Amniotic stem cell (primary cell): ENCODE measurements around the gene JMJD1C.
A peak's percentile ranks its signal among the peaks of the same experiment; 100 is the strongest.
"Not testable (repeated sequence)": the region's sequence is repeated elsewhere in the genome, so short reads cannot be mapped to it uniquely, and the experiment has no call there.

Experiments used
- DNase-seq: peaks from one replicate; lab custom pipeline; 2025; lab: John Stamatoyannopoulos, UW

The JMJD1C gene

DNA sequence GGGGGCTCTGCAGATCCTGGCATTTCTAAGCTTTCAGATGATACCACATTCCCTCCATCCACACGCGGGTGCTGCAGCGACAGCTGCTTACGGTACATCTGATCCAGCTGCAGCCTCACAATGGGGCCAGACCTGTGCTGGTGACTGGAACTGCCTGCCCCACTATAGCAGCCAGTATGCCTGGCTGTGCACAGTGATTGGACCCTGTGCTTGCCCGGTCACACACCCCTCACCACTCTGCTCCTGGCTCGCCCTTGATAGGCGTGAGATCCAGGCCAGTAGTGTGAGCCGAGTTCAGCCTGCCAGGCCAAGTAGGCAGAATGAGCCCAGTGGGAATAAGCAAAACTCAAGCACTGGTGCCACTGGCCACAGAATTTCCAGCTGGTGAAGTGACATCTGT lies 167.8 kb downstream of the JMJD1C start:
- DNase-seq, result no peak

- DNase-seq, result no peak
Measured at GRCh38 chr10:63294781-63295180, 171.0 kb downstream of the JMJD1C start.

DNA sequence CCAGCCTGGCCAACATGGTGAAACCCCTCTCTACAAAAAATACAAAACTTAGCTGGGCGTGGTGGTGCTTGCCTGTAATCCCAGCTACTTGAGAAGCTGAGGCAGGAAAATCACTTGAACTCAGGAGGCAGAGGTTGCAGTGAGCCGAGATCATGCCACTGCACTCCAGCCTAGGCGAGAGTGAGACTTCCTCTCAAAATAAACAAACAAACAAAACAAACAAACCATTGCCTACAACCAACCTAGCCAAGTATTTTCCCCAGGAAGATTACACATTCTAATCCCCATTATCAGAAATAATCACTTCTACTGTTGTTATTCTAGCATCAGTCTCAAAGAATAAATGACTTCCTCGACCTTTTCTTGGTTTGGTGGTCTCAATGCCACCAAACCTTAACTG lies 172.9 kb downstream of the JMJD1C start:
- DNase-seq, result not testable (repeated sequence)

DNA sequence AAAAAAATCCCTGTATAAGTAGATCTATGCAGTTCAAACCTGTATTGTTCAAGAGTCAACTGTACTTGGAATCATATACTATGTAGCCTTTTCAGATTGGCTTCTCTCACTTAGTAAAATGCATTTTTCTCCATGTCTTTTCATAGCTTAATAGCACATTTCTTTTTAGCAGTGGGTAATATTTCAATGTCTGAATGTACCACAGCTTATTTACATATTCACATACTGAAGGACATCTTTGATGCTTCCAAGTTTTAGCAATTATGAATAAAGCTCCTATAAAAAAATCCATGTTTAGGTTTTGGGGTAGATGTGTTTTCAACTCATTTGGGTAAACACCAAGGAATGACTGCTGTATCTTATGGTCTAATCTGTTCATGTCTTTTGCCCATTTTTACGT lies 177.6 kb downstream of the JMJD1C start:
- no peak for DNase-seq

DNA sequence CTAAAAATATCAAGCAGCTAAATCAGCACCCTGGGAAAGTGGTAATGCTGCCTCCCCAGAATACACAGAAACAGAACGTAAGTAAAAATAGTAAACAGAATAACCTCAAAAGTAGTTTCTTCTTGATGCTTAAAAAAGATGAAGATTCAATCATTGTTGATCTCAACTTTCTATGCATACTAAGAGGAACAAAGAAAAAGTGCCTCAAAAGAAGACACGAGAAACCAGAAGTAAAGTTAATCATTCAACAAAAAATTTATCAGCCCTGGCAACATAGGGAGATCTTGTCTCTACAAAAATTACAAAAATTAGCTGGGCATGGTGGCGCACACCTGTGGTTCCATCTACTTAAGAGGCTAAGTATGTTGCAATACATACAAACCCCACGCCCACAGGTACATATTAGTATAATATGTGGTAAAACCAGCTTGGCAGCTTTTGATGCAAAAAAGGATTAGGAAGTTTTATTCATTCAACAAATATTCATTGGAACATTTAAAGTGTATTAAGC lies 179.0 kb downstream of the JMJD1C start:
- DNase-seq, result no peak

DNA sequence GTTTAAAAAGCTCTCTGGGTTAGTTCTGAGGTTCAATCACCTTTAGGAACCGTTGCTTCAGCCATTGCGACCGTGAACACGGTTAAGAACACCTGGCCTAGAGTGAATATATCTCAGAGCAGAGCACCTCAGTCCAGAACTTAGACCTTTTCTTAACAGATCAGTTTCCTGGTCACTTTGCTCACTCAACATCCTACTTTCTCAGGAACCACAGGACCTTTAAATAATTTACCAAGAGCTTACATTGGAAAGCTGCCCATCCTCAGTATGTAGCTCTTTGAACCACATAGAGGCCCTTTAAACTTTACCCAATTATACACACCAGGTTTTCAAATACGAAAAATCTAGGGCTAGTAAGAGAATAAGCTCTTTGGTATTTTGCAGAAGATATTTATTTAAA lies 179.4 kb downstream of the JMJD1C start:
- no peak for DNase-seq

DNA sequence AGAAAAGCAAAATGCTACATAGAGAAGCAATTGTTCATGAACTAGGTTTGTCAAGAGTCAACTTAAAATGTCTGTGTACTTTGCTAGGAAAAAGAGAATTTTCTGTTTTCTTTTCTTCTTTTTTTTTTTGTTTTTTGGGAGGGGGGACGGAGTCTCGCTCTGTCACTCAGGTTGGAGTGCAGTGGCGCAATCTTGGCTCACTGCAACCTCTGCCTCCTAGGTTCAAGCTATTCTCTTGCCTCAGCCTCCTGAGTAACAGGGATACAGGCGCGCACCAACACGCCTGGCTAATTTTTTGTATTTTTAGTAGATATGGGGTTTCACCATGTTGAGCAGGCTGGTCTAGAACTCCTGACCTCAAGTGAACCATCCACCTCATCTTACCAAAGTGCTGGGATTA lies 181.9 kb downstream of the JMJD1C start:
- DNase-seq, result not testable (repeated sequence)

- no peak for DNase-seq
Measured at GRCh38 chr10:63283093-63283492, 182.7 kb downstream of the JMJD1C start.

DNA sequence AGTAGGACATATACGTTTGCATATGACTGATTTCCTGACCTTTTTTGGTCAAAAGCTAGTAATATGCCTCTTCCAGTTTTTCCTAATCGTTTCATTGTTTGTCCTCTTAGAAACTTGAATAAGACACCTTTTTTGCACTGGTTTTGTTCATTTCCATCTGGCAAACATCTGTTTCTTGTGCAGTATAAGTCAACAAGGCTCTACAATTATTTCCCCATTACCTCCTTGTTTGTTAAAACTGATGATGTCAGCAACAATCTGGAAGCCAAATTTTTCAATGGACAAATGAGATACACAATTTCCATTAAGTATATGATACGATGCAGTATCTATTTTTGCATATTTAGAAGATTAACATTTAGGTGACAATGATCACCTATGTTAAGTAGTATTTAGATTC lies 183.8 kb downstream of the JMJD1C start:
- DNase-seq, result no peak

DNA sequence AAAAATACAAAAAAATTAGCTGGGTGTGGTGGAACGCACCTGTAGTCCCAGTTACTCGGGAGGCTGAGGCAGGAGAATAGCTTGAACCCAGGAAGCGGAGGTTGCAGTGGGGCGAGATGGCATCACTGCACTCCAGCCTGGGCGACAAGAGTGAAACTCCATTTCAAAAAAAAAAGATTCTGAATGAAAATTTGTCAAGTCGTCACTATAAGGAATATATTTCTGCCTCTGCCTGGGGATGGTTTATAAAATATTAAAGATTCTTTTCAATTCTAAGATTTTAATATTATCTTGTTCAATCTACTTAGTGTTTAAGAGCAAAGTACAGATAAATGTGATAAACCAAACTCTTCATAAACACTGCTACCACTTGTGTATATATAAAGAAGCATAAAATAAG lies 185.4 kb downstream of the JMJD1C start:
- no peak for DNase-seq

GRCh38 chr10:63275094-63275493 lies 190.7 kb downstream of the JMJD1C start:
- no peak for DNase-seq

GRCh38 chr10:63273577-63273976 lies 192.2 kb downstream of the JMJD1C start:
- no peak for DNase-seq

DNA sequence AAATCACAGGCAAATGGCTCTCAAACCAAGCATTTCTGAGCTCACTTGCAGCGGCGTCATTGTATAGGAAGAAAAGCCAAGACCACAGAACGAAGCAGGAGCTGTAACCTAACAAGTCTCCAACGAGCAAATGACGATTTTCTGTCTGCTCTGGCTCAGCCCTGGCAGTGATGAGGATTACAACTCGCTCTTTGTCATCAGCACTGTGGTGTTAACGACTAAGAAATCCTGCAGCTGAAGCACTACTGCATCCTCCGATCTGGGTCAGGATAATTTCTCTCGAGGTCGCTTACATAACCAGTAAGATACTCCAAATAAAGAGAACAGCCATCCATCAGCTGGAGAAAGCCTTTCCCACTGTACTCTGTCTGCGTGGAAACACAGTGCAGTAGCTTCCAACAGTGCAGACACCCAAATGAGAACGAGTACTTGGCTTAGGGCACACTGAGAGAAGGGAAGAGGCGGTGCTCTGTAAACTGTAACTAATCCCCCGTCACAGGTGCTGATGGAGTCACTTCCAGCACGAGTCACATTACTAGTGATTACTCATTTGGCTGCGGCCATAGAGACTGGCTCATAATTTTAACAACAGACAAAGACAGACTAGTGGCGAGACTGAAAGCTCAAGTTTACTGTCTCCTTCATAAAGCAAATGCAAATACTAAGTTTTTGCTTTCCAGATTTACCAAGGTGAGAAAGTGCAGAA lies 196.8 kb downstream of the JMJD1C start:
- DNase-seq, result peak; percentile 76

DNA sequence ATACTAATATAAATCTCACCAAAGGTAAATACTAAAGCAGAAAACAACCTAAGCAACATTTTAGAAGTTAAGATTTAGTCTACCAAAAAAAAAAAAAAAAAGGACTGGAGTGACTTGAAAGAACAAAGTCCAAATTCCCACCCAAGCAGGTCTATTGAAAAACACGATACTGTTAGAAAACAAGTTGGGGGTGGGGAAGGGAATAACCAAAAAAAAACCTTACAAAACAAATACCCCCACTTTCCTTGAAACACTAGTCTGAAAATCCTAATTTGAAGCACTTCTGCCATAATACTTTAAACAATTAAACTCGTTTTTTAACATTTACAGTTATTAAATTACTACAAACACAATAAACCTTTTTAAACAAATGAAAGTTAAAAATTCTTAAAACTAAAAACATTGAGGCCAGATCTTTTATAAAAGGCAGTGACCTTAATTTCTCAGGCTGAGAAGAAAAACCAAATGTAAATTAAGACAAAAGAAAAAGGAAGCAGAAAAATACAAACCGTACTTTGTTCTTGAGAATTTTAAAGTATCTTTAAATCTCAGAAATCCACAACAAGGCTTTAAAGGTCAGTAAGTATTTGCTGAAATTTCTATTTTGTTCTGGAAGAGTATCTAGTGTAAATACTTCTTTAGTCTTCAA lies 197.5 kb downstream of the JMJD1C start:
- DNase-seq, result no peak

DNA sequence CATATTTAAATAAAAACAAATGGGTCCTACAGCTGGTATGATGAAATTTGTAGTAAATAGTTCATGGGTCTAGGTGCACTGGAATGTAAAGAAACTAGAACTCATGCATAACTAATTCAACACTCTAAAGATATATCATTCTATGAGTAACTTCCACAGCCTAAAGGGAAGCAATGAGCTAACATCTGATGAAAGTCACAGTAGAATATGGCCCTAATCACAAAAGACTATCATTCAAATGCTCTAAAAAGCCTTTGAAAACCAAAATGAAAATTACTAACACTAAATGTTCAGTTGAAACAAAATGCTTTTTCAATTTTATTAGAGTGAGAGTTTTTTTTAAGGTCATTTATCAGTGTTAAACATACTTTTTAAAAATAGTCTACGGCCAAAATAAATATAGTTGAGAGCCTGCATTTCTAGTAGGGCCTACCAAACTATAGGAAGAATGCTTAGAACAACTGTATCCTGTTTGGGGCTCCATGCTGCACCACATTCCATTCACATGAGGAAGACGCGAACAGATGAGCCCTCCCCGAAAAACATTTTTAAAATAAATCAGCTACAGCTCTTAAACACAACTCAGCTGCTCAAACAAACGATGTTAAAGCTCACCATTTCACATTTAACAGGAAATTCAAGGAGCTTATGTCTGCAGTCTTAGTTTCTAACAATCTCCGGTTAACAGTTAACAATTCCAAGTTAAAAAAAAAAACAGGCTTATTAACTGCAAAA lies 198.2 kb downstream of the JMJD1C start:
- DNase-seq, result peak; percentile 79

- no peak for DNase-seq
Measured at GRCh38 chr10:63266391-63267316, 199.1 kb downstream of the JMJD1C start.

GRCh38 chr10:63265683-63266235 lies 200.0 kb downstream of the JMJD1C start:
- DNase-seq, result no peak

GRCh38 chr10:63265222-63265617 lies 200.6 kb downstream of the JMJD1C start:
- no peak for DNase-seq

GRCh38 chr10:63264617-63265221 lies 201.1 kb downstream of the JMJD1C start:
- no peak for DNase-seq

DNA sequence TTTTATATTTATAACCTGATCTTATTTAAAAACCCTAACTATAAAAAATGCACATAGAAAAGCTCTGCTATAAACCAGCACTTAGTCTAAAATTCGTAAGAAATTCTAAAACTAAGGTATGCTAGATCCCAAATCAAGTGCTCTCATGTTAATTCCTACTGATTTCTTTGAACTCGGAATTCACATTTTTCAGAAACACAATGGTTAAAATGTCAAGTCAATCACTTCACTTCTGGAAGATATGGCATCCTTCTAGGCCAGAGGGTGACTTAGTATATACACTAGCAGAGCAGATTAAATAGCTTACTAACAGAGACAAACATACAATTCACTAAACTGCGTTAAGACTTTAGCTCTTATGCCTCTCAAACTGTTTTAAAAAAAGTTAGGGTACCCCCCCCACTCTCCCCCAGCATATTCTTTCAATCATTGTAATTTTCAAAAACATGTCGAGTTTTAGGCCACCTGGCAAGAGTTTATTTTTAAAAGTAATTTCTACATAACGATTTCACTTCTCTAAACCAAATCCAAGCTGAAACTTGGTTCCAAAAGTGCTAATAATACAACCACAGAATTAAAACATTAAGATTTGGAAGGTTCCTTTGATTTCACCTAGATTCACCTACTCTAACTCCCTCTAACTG lies 203.2 kb downstream of the JMJD1C start:
- no peak for DNase-seq

DNA sequence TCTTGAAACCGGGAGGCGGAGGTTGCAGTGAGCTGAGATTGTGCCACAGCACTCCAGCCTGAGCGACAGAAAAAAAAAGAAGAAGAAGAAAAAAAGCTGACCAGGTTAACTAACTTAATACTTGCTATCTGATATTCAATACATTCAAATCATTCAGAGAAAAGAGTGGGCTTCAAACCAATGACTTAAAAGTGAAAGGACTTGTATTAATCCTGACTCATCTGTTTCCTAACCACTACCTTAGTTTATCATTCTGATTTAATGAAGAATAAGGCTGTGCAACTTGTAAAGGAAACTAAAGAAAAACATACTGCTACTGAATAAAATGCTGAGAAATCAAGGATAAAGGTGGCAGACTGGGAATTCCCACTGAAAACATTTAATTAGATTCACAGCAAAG lies 204.3 kb downstream of the JMJD1C start:
- DNase-seq, result no peak
